HG03565 (cell line): ENCODE data around the gene PCDHA7.
"Not testable (repeated sequence)": the region's sequence is repeated elsewhere in the genome, so short reads cannot be mapped to it uniquely, and the experiment has no call there.

ENCODE experiments used
- ATAC-seq: cut with Tn5 transposase; IDR thresholded peaks from one replicate; pipeline ENCODE4 v1.9.1; 2021; ENCODE audit warnings: mild to moderate bottlenecking, moderate library complexity; ENCODE audit not compliant: unreplicated experiment

The PCDHA7 gene

DNA sequence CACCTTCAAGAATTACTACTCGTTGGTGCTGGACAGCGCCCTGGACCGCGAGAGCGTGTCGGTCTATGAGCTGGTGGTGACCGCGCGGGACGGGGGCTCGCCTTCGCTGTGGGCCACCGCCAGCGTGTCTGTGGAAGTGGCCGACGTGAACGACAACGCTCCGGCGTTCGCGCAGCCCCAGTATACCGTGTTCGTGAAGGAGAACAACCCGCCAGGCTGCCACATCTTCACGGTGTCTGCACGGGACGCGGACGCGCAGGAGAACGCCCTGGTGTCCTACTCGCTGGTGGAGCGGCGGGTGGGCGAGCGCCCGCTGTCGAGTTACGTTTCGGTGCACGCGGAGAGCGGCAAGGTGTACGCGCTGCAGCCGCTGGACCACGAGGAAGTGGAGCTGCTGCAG, 11.1 kb upstream of the PCDHA7 start:
- ATAC-seq: not testable (repeated sequence)

DNA sequence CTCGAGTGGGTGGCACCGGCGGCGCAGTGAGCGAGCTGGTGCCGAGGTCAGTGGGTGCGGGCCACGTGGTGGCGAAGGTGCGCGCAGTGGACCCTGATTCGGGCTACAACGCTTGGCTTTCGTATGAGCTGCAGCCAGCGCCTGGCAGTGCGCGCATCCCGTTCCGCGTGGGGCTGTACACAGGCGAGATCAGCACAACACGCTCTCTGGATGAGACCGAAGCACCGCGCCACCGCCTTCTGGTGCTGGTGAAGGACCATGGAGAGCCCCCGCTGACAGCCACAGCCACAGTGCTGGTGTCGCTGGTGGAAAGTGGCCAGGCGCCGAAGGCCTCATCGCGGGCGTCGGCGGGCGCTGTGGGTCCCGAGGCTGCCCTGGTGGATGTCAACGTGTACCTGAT, 10.6 kb upstream of the PCDHA7 start:
- no peak for ATAC-seq

DNA sequence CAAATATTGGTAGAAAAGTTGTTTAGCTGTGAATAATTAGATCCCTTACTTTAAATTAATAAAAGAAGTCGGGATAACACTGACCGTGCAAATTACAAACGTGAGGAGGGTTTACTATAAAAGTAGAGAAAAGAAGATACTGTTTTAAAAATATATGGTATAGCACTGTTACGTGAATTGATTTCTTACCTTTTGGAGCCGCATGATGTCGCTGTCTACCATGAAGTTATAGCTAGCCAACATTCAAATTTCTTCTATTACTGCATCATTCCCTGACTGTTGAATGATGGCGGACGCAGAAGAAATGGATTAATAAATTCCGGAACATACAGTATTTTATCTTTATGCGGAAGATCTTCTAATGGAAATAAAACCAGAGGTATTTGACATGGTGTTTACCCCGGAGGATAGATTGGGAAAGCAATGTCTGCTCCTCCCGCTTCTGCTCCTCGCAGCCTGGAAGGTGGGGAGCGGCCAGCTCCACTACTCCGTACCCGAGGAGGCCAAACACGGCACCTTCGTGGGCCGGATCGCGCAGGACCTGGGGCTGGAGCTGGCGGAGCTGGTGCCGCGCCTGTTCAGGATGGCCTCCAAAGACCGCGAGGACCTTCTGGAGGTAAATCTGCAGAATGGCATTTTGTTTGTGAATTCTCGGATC, 6.2 kb upstream of the PCDHA7 start, which contains the start of gene PCDHA6:
Gene PCDHA6, plus strand, starts transcription at position 257 of the 658 bp plus-strand sequence. Its CDS starts 132 bp downstream, at position 389.
- ATAC-seq: no peak

DNA sequence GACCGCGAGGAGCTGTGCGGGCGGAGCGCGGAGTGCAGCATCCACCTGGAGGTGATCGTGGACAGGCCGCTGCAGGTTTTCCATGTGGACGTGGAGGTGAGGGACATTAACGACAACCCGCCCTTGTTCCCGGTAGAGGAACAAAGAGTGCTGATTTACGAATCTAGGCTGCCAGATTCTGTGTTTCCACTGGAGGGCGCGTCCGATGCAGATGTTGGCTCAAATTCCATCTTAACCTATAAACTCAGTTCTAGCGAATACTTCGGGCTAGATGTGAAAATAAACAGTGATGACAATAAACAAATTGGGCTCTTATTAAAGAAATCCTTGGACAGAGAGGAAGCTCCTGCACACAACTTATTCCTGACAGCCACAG, 5.7 kb upstream of the PCDHA7 start:
- ATAC-seq: no peak

DNA sequence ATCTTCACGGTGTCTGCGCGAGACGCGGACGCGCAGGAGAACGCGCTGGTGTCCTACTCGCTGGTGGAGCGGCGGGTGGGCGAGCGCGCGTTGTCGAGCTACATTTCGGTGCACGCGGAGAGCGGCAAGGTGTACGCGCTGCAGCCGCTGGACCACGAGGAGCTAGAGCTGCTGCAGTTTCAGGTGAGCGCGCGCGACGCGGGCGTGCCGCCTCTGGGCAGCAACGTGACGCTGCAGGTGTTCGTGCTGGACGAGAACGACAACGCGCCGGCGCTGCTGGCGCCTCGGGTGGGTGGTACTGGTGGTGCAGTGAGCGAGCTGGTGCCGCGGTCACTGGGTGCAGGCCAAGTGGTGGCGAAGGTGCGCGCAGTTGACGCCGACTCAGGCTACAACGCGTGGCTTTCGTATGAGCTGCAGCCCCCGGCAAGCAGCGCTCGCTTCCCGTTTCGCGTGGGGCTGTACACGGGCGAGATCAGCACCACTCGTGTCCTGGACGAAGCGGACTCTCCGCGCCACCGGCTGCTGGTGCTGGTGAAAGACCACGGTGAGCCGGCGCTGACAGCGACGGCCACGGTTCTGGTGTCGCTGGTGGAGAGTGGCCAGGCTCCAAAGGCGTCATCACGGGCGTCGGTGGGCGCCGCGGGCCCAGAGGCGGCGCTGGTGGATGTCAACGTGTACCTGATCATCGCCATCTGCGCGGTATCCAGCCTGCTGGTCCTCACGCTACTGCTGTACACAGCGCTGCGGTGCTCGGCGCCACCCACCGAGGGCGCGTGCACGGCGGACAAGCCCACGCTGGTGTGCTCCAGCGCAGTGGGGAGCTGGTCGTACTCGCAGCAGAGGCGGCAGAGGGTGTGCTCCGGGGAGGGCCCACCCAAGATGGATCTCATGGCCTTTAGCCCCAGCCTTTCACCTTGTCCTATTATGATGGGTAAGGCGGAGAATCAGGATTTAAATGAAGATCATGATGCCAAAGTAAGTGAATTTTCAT, 4.3 kb upstream of the PCDHA7 start:
- not testable (repeated sequence) for ATAC-seq

DNA sequence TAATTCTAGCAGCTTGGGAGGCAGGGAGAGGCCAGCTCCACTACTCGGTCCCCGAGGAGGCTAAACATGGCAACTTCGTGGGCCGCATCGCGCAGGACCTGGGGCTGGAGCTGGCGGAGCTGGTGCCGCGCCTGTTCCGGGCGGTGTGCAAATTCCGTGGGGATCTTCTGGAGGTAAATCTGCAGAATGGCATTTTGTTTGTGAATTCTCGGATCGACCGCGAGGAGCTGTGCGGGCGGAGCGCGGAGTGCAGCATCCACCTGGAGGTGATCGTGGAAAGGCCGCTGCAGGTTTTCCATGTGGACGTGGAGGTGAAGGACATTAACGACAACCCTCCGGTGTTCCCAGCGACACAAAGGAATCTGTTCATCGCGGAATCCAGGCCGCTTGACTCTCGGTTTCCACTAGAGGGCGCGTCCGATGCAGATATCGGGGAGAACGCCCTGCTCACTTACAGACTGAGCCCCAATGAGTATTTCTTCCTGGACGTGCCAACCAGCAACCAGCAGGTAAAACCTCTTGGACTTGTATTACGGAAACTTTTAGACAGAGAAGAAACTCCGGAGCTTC, 455 bp downstream of the PCDHA7 start:
- ATAC-seq: not testable (repeated sequence)

DNA sequence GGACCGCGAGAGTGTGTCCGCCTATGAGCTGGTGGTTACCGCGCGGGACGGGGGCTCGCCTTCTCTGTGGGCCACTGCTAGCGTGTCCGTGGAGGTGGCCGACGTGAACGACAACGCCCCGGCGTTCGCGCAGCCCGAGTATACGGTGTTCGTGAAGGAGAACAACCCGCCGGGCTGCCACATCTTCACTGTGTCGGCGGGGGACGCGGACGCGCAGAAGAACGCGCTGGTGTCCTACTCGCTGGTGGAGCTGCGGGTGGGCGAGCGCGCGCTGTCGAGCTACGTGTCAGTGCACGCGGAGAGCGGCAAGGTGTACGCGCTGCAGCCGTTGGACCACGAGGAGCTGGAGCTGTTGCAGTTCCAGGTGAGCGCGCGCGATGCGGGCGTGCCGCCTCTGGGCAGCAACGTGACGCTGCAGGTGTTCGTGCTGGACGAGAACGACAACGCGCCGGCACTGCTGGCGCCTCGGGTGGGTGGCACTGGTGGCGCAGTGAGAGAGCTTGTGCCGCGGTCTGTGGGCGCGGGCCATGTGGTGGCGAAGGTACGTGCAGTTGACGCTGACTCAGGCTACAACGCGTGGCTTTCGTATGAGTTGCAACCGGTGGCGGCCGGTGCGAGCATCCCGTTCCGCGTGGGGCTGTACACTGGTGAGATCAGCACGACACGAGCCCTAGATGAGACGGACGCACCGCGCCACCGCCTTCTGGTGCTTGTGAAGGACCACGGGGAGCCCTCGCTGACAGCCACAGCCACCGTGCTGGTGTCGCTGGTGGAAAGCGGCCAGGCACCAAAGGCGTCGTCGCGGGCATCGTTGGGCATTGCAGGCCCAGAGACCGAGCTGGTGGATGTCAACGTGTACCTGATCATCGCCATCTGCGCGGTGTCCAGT, 1.8 kb downstream of the PCDHA7 start:
- ATAC-seq: no peak

DNA sequence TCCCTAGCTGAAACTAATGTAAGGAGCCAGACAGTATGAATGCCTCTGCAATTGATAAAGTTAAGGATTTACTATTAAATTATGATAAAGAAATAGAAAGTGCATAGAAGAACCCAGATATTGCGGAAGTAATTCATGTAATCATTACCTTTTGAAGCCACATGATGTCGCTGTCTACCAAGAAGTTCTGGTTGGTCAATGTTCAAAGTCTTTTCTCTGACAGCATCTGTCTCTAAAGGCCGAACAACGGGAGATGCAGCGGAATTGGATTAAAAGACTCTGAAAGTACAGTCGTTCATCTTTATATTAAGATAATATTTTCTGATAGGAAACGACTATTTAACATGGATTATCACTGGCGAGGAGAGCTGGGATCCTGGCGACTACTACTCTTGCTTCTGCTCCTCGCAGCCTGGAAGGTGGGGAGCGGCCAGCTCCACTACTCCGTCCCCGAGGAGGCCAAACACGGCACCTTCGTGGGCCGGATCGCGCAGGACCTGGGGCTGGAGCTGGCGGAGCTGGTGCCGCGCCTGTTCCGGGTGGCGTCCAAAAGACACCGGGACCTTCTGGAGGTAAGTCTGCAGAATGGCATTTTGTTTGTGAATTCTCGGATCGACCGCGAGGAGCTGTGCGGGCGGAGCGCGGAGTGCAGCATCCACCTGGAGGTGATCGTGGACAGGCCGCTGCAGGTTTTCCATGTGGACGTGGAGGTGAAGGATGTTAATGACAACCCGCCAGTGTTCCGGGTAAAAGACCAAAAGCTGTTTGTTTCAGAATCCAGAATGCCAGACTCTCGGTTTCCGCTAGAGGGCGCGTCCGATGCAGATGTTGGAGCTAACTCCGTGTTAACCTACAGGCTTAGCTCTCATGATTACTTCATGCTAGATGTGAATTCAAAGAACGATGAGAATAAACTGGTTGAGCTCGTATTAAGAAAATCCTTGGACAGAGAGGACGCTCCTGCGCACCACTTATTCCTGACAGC, 7.2 kb downstream of the PCDHA7 start, which contains the start of gene PCDHA8:
Gene PCDHA8, plus strand, starts transcription at position 210 of the 985 bp plus-strand sequence. Its CDS starts 135 bp downstream, at position 345.
- ATAC-seq: no peak

DNA sequence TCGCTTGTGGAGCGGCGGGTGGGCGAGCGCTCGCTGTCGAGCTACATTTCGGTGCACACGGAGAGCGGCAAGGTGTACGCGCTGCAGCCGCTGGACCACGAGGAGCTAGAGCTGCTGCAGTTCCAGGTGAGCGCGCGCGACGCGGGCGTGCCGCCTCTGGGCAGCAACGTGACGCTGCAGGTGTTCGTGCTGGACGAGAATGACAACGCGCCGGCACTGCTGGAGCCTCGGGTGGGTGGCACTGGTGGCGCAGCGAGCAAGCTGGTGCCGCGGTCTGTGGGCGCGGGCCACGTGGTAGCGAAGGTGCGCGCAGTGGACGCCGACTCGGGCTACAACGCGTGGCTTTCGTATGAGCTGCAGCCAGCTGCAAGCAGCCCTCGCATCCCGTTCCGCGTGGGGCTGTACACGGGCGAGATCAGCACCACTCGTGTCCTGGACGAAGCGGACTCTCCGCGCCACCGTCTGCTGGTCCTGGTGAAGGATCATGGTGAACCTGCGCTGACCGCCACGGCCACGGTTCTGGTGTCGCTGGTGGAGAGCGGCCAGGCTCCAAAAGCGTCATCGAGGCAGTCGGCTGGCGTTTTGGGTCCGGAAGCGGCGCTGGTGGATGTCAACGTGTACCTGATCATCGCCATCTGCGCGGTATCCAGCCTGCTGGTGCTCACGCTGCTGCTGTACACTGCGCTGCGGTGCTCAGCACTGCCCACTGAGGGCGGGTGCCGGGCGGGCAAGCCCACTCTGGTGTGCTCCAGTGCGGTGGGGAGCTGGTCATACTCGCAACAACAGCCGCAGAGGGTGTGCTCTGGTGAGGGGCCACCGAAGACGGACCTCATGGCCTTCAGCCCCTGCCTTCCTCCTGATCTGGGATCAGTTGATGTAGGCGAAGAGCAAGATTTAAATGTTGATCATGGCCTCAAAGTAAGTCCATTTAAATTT, 9.0 kb downstream of the PCDHA7 start:
- ATAC-seq: no peak

DNA sequence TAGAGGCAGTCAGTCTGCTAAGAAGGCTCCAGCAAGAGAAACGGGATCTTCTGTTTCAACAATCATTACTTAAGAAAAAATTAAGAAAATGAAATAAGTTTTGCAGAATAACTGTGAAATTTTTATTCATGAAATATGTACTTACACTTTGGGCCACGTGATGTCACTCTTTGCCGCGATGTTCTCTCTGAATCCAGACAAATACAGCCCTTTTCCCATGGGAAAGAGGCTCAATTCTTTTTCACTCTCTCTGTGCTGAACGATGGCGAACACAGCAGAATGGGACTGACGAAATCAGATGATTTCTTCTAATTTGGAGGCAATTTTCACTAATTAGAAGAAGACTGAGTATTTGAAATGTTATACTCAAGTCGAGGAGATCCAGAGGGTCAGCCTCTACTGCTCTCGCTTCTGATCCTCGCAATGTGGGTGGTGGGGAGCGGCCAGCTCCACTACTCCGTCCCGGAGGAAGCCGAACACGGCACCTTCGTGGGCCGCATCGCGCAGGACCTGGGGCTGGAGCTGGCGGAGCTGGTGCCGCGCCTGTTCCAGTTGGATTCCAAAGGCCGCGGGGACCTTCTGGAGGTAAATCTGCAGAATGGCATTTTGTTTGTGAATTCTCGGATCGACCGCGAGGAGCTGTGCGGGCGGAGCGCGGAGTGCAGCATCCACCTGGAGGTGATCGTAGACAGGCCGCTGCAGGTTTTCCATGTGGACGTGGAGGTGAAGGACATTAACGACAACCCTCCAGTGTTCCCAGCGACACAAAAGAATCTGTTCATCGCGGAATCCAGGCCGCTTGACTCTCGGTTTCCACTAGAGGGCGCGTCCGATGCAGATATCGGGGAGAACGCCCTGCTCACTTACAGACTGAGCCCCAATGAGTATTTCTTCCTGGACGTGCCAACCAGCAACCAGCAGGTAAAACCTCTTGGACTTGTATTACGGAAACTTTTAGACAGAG, 14.4 kb downstream of the PCDHA7 start, which contains the start of gene PCDHA9:
Gene PCDHA9, plus strand, starts transcription at position 244 of the 964 bp plus-strand sequence. Its CDS starts 114 bp downstream, at position 358.
- ATAC-seq: not testable (repeated sequence)

DNA sequence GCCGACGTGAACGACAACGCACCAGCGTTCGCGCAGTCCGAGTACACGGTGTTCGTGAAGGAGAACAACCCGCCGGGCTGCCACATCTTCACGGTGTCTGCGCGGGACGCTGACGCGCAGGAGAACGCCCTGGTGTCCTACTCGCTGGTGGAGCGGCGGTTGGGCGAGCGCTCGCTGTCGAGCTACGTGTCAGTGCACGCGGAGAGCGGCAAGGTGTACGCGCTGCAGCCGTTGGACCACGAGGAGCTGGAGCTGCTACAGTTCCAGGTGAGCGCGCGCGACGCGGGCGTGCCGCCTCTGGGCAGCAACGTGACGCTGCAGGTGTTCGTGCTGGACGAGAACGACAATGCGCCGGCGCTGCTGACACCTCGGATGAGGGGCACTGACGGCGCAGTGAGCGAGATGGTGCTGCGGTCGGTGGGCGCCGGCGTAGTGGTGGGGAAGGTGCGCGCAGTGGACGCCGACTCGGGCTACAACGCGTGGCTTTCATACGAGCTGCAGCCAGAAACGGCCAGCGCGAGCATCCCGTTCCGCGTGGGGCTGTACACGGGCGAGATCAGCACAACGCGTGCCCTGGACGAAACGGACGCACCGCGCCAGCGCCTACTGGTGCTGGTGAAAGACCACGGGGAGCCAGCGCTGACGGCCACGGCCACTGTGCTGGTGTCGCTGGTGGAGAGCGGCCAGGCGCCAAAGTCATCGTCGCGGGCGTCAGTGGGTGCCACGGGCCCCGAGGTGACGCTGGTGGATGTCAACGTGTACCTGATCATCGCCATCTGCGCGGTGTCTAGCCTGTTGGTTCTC, 16.0 kb downstream of the PCDHA7 start:
- not testable (repeated sequence) for ATAC-seq

DNA sequence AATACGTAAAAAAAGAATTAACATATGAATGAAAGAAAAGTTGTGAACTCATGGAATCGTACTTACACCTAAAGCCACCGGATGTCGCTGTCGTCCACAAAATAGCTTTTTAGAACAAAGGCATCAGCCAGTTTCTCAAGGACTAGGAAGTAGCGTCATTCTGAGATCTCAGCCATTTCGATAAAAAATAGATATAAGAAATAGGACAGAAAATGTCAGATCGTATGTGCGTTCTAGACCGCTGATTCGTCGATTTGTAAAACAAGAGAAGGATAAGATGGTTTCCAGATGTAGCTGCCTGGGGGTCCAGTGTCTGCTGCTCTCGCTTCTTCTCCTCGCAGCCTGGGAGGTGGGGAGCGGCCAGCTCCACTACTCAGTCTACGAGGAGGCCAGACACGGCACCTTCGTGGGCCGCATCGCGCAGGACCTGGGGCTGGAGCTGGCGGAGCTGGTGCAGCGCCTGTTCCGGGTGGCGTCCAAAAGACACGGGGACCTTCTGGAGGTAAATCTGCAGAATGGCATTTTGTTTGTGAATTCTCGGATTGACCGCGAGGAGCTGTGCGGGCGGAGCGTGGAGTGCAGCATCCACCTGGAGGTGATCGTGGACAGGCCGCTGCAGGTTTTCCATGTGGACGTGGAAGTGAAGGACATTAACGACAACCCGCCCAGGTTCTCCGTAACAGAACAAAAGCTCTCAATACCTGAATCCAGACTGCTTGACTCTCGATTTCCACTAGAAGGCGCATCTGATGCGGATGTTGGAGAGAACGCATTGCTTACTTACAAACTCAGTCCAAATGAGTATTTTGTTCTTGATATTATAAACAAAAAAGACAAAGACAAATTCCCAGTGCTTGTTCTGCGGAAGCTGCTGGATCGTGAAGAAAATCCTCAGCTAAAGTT, 22.0 kb downstream of the PCDHA7 start, which contains the start of gene PCDHA10:
Gene PCDHA10, plus strand, starts transcription at position 126 of the 903 bp plus-strand sequence. Its CDS starts 152 bp downstream, at position 278.
- ATAC-seq: no peak

DNA sequence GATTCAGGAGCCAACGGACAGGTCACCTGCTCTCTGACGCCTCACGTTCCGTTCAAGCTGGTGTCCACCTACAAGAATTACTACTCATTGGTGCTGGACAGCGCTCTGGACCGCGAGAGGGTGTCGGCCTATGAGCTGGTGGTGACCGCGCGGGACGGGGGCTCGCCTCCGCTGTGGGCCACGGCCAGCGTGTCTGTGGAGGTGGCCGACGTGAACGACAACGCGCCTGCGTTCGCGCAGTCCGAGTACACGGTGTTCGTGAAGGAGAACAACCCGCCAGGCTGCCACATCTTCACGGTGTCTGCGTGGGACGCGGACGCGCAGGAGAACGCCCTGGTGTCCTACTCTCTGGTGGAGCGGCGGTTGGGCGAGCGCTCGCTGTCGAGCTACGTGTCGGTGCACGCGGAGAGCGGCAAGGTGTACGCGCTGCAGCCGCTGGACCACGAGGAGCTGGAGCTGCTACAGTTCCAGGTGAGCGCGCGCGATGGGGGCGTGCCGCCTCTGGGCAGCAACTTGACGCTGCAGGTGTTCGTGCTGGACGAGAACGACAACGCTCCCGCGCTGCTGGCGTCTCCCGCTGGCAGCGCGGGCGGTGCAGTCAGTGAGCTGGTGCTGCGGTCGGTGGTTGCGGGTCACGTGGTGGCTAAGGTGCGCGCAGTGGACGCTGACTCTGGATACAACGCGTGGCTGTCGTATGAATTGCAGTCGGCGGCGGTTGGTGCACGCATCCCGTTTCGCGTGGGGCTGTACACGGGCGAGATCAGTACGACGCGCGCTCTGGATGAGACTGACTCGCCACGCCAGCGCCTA, 23.3 kb downstream of the PCDHA7 start:
- no peak for ATAC-seq

DNA sequence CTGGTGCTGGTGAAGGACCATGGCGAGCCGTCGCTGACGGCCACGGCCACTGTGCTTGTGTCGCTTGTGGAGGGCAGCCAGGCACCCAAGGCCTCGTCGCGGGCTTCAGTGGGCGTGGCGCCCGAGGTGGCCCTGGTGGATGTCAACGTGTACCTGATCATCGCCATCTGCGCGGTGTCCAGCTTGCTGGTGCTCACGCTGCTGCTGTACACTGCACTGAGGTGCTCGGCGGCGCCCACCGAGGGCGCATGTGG, 23.8 kb downstream of the PCDHA7 start:
- ATAC-seq: no peak
